ENCODE measurements around the gene UBASH3B. TPM values are rescaled to one million over a fixed set of nuclear protein-coding genes. Genes with fewer than 3 reads are reported as not detected.

UBASH3B gene
- total and polyA plus RNA-seq, 7 donors: 1.4 to 17.5 (median 8.5) TPM

GRCh38 chr11:122652495-122652894 lies 3.0 kb upstream of the UBASH3B start:
- no peak overlapping the region for H3K27ac ChIP-seq
- H3K9me3 ChIP-seq: no peaks in the 10 kb centered on the region
- WGBS, 3 donors: 73 to 82% (median 73%) methylated on average over 2 of the region's 2 CpGs
- intact Hi-C loops (cut with DNase I): loop anchor here in 1 of 2 donors (10.0 kb wide), 1 partner anchor 402 kb away; no protein-coding TSS in a partner anchor
- TF ChIP-seq CTCF (IDR thresholded peaks at IDR 0.05): no peak
- ATAC-seq: no peak
- H3K27me3 ChIP-seq (ENCODE audit: insufficient read depth in 3 of 3, low read length in 2 of 3): no peaks in the 10 kb centered on the region
- H3K4me3 ChIP-seq: no peak overlapping the region
- no peak for DNase-seq
- no peaks in the 10 kb centered on the region for H3K36me3 ChIP-seq (ENCODE audit: insufficient read depth in 1 of 2, low read depth in 1 of 2)
- peaks cover 4% of the 10 kb centered on the region for H3K4me1 ChIP-seq

- peaks cover 4% of the 10 kb centered on the region for H3K4me1 ChIP-seq
- H3K4me3 ChIP-seq: no peak overlapping the region
- H3K9me3 ChIP-seq: no peaks in the 10 kb centered on the region
- intact Hi-C loops (cut with DNase I): loop anchor here in 1 of 2 donors (10.0 kb wide), 1 partner anchor 401 kb away; no protein-coding TSS in a partner anchor
- no peak for DNase-seq
- H3K36me3 ChIP-seq (ENCODE audit: insufficient read depth in 1 of 2, low read depth in 1 of 2): no peaks in the 10 kb centered on the region
- no peak for TF ChIP-seq CTCF (IDR thresholded peaks at IDR 0.05)
- no peak overlapping the region for H3K27ac ChIP-seq
- ATAC-seq: no peak
- H3K27me3 ChIP-seq (ENCODE audit: insufficient read depth in 3 of 3, low read length in 2 of 3): no peaks in the 10 kb centered on the region
- 71 to 74% (median 72%) methylated on average over 7 of the region's 7 CpGs for WGBS, 3 donors
These were observed 1.5 kb upstream of the UBASH3B start for GRCh38 chr11:122653916-122654585.

GRCh38 chr11:122656073-122656630 lies 630 bp downstream of the UBASH3B start:
- DNase-seq: peak; percentile 64 to 67
- TF ChIP-seq CTCF (IDR thresholded peaks at IDR 0.05): no peak
- H3K9me3 ChIP-seq: no peaks in the 10 kb centered on the region
- ATAC-seq: peak; percentile 62 to 81 (median 67)
- peak overlapping the region; percentile 80 for H3K27ac ChIP-seq
- WGBS, 3 donors: 0 to 1% (median 1%) methylated on average over 17 to 66 of the region's 66 CpGs
- peak overlapping the region; percentile 91 for H3K4me3 ChIP-seq
- H3K36me3 ChIP-seq (ENCODE audit: insufficient read depth in 1 of 2, low read depth in 1 of 2): no peaks in the 10 kb centered on the region
- intact Hi-C loops (cut with DNase I): loop anchor here in 1 of 2 donors (10.0 kb wide), 1 partner anchor 399 kb away; no protein-coding TSS in a partner anchor
- no peaks in the 10 kb centered on the region for H3K27me3 ChIP-seq (ENCODE audit: insufficient read depth in 3 of 3, low read length in 2 of 3)
- peaks cover 4% of the 10 kb centered on the region for H3K4me1 ChIP-seq

GRCh38 chr11:122656631-122657101 lies 1.1 kb downstream of the UBASH3B start:
- no peaks in the 10 kb centered on the region for H3K9me3 ChIP-seq
- TF ChIP-seq CTCF (IDR thresholded peaks at IDR 0.05): no peak
- no peaks in the 10 kb centered on the region for H3K27me3 ChIP-seq (ENCODE audit: insufficient read depth in 3 of 3, low read length in 2 of 3)
- H3K4me3 ChIP-seq: peak overlapping the region; percentile 91
- 0 to 5% (median 2%) methylated on average over 24 to 25 of the region's 25 CpGs for WGBS, 3 donors
- no peaks in the 10 kb centered on the region for H3K36me3 ChIP-seq (ENCODE audit: insufficient read depth in 1 of 2, low read depth in 1 of 2)
- H3K4me1 ChIP-seq: peaks cover 4% of the 10 kb centered on the region
- peak overlapping the region; percentile 80 for H3K27ac ChIP-seq
- ATAC-seq: peak; percentile 26 to 63 (median 37)
- DNase-seq: peak; percentile 35 to 66
- intact Hi-C loops (cut with DNase I): loop anchor here in 1 of 2 donors (10.0 kb wide), 1 partner anchor 398 kb away; no protein-coding TSS in a partner anchor
